ENCODE data around the gene SHANK1.

The SHANK1 gene

GRCh38 chr19:50679177-50680125 lies 40.2 kb downstream of the SHANK1 start:
- DNase-seq: peak; percentile 37

GRCh38 chr19:50678323-50678722 lies 41.3 kb downstream of the SHANK1 start:
- DNase-seq: no peak

GRCh38 chr19:50677636-50678035 lies 42.0 kb downstream of the SHANK1 start:
- DNase-seq: no peak

- DNase-seq: no peak
These were observed 42.9 kb downstream of the SHANK1 start for GRCh38 chr19:50676625-50677197.

- no peak for DNase-seq
These were observed 46.5 kb downstream of the SHANK1 start for GRCh38 chr19:50673118-50673517.

- no peak for DNase-seq
These were observed 49.6 kb downstream of the SHANK1 start for GRCh38 chr19:50670102-50670380.

GRCh38 chr19:50669302-50670101 lies 50.1 kb downstream of the SHANK1 start:
- no peak for DNase-seq

- no peak for DNase-seq
These were observed 50.7 kb downstream of the SHANK1 start for GRCh38 chr19:50668879-50669278.

- no peak for DNase-seq
These were observed 51.2 kb downstream of the SHANK1 start for GRCh38 chr19:50668416-50668815.

- no peak for DNase-seq
These were observed 51.8 kb downstream of the SHANK1 start for GRCh38 chr19:50667759-50668231.

- DNase-seq: no peak
These were observed 52.3 kb downstream of the SHANK1 start for GRCh38 chr19:50667177-50667758.

GRCh38 chr19:50666346-50667176 lies 53.0 kb downstream of the SHANK1 start:
- no peak for DNase-seq

- DNase-seq: no peak
These were observed 55.4 kb downstream of the SHANK1 start for GRCh38 chr19:50664204-50664603.

- DNase-seq: no peak
These were observed 56.2 kb downstream of the SHANK1 start for GRCh38 chr19:50663482-50663790.

GRCh38 chr19:50662651-50663481 lies 56.7 kb downstream of the SHANK1 start:
- DNase-seq: no peak

GRCh38 chr19:50661766-50662650 lies 57.6 kb downstream of the SHANK1 start:
- no peak for DNase-seq

- no peak for DNase-seq
These were observed 58.6 kb downstream of the SHANK1 start for GRCh38 chr19:50661023-50661422.

- no peak for DNase-seq
These were observed 59.6 kb downstream of the SHANK1 start for GRCh38 chr19:50660088-50660366.

- DNase-seq: no peak
These were observed 60.1 kb downstream of the SHANK1 start for GRCh38 chr19:50659318-50660087.

Data from NCI-H1048 (cell line).